B cell (primary cell): Measurements from ENCODE around the gene PDP2. TPM values are rescaled to one million over a fixed set of nuclear protein-coding genes. Genes with fewer than 3 reads are reported as not detected.

Experiments
- ATAC-seq: fragments of 200-7000 bp; cut with Tn5 transposase; one replicate; pipeline ENCODE4 v1.10.0; 2021; ENCODE audit warnings: low read depth, mild to moderate bottlenecking, moderate number of reproducible peaks, moderate library complexity
- CTCF ChIA-PET: fragments of 350-600 bp; sonication (Branson Sonifier 250); formaldehyde crosslinking; loops from one replicate; lab custom pipeline; 2021; ENCODE audit warnings: antibody characterized with exemption, inconsistent platforms; lab: Charles Lee
- POLR2A ChIA-PET: fragments of 350-600 bp; sonication (Branson Sonifier 250); formaldehyde crosslinking; loops from one replicate; lab custom pipeline; 2021; ENCODE audit warnings: antibody characterized with exemption; lab: Charles Lee
- DNase-seq: peaks from one replicate; pipeline ENCODE4 v3.0.0; 2013
- H2AFZ ChIP-seq: 2 replicates; pipeline ENCODE4 v1.6.1; 2012; ENCODE audit warnings: mild to moderate bottlenecking, low read depth, low read length; ENCODE audit not compliant: insufficient read depth, poor library complexity, severe bottlenecking
- H3K27ac ChIP-seq, 2 donors: 1 replicate in 1 of 2; 2 replicates in 1 of 2; pipeline ENCODE4 v1.5.1; 2012 to 2013; ENCODE audit warnings: low read length in 2 of 2, mild to moderate bottlenecking in 2 of 2, moderate library complexity in 1 of 2
- H3K27me3 ChIP-seq, 4 experiments: fragments of 200-600 bp in 1 of 4; sonication (generic) in 1 of 4; replicated peaks in 1 of 4; 1 replicate in 2 of 4; 2 replicates in 2 of 4; pipeline versions ENCODE4 v1.6.1 to v1.7.0; 2013 to 2016; ENCODE audit warnings: low read length in 3 of 4, mild to moderate bottlenecking in 2 of 4, mixed read lengths in 1 of 4, moderate library complexity in 1 of 4; ENCODE audit not compliant: insufficient read depth in 4 of 4, control insufficient read depth in 3 of 4; ENCODE audit errors: control extremely low read depth in 1 of 4
- H3K36me3 ChIP-seq, 2 experiments: replicated peaks in 1 of 2; 1 replicate in 1 of 2; 2 replicates in 1 of 2; pipeline versions ENCODE4 v1.6.1 to v1.7.1; 2013; ENCODE audit warnings: low read length in 1 of 2; ENCODE audit not compliant: insufficient read depth in 2 of 2, control insufficient read depth in 1 of 2; ENCODE audit errors: control extremely low read depth in 1 of 2, extremely low read depth in 1 of 2
- H3K4me1 ChIP-seq, 2 donors: fragments of 200-600 bp in 1 of 2; sonication (generic) in 1 of 2; 1 replicate in 1 of 2; 2 replicates in 1 of 2; pipeline versions ENCODE4 v1.5.1 to v1.6.1; 2013 to 2017; ENCODE audit warnings: low read length in 2 of 2; ENCODE audit not compliant: control insufficient read depth in 2 of 2, insufficient read depth in 2 of 2
- H3K4me2 ChIP-seq: replicated peaks from 2 replicates; pipeline ENCODE3; 2012; ENCODE audit warnings: mild to moderate bottlenecking, low read depth, low read length; ENCODE audit not compliant: poor library complexity, severe bottlenecking
- H3K4me3 ChIP-seq, 5 experiments: fragments of 200-600 bp in 1 of 5; sonication (generic) in 1 of 5; 1 replicate in 3 of 5; 2 replicates in 2 of 5; pipeline versions ENCODE4 v1.5.1 to v1.7.0; 2011 to 2016; ENCODE audit warnings: low read length in 4 of 5, mild to moderate bottlenecking in 4 of 5, low read depth in 2 of 5, control low read depth in 1 of 5, moderate library complexity in 1 of 5; ENCODE audit not compliant: insufficient read depth in 1 of 5; ENCODE audit errors: control extremely low read depth in 1 of 5, extremely low read depth in 1 of 5
- H3K79me2 ChIP-seq: fragments of 200-600 bp; sonication (generic); one replicate; pipeline ENCODE4 v1.6.0; 2016; ENCODE audit warnings: low read length; ENCODE audit not compliant: control insufficient read depth, insufficient read depth
- H3K9ac ChIP-seq: fragments of 200-600 bp; sonication (generic); 2 replicates; pipeline ENCODE4 v1.6.1; 2017; ENCODE audit warnings: mild to moderate bottlenecking, low read length, moderate library complexity
- H3K9me3 ChIP-seq, 3 donors: one replicate each; pipeline versions ENCODE4 v1.6.1 to v1.7.1; 2013; ENCODE audit warnings: low read length in 2 of 3; ENCODE audit not compliant: control insufficient read depth in 2 of 3, insufficient read depth in 1 of 3; ENCODE audit errors: control extremely low read depth in 1 of 3
- H4K20me1 ChIP-seq: 2 replicates; pipeline ENCODE4 v1.6.0; 2012; ENCODE audit warnings: mild to moderate bottlenecking, low read length; ENCODE audit not compliant: insufficient read depth, control insufficient read depth, poor library complexity, severe bottlenecking
- H3K27ac Mint-ChIP-seq: one replicate; pipeline ENCODE4 v1.8.0; 2021; ENCODE audit warnings: mixed read lengths
- H3K27me3 Mint-ChIP-seq: one replicate; pipeline ENCODE4 v1.8.0; 2021; ENCODE audit warnings: mixed read lengths
- H3K4me1 Mint-ChIP-seq: one replicate; pipeline ENCODE4 v1.8.0; 2021; ENCODE audit warnings: mixed read lengths
- H3K4me3 Mint-ChIP-seq: one replicate; pipeline ENCODE4 v1.8.0; 2021; ENCODE audit warnings: mixed read lengths
- H3K9me3 Mint-ChIP-seq: one replicate; pipeline ENCODE4 v1.8.0; 2022; ENCODE audit warnings: mixed read lengths; ENCODE audit not compliant: insufficient read depth
- CTCF ChIP-seq: fragments of 200-600 bp; IDR thresholded peaks from one replicate; pipeline ENCODE4 v1.8.0; 2022; ENCODE audit warnings: antibody characterized with exemption, mild to moderate bottlenecking
- EZH2 ChIP-seq: IDR thresholded peaks from 2 replicates; pipeline ENCODE4 v1.6.1; 2012; ENCODE audit warnings: borderline replicate concordance, low read depth, mild to moderate bottlenecking, moderate library complexity, low read length; ENCODE audit not compliant: insufficient read depth, poor library complexity, severe bottlenecking
- WGBS: methylation state at CpG from one replicate; pipeline ENCODE4 v1.1.5; 2013; ENCODE audit warnings: missing lambda C conversion rate; ENCODE audit not compliant: insufficient coverage; 5-methylcytosine and 5-hydroxymethylcytosine counted together
- intact Hi-C: fragments of 100-400 bp; cut with micrococcal nuclease; formaldehyde crosslinking; loops from one replicate; pipeline ENCODE4 v1.10.0; 2022
- polyA plus RNA-seq: library from polyadenylated mRNA; depleted of rRNA; stranded (reverse); fragments of >200 nt; gene quantifications from 2 replicates; pipeline ENCODE4 v1.2.3, GENCODE V29; 2012
- total RNA-seq, 2 donors: library from RNA; stranded (reverse); fragments of 120-200 nt in 1 of 2; gene quantifications; 1 replicate in 1 of 2; 2 replicates in 1 of 2; pipeline versions ENCODE4 v1.2.3 to v1.2.4, GENCODE V29; 2013 to 2022

PDP2 gene
- total and polyA plus RNA-seq, 2 donors (not counting 1 experiment from before 2014, with no cell fraction given), result 1.9 to 18.7 TPM

GRCh38 chr16:66923247-66923731, 43.0 kb downstream of the PDP2 start:
- H3K9me3 ChIP-seq, result peaks cover 0 to 8% (median 0%) of the 10 kb centered on the region in 3 donors
- H3K4me3 Mint-ChIP-seq, result no peak overlapping the region
- H3K4me3 ChIP-seq, result no peak overlapping the region
- no peaks in the 10 kb centered on the region for H3K79me2 ChIP-seq
- peaks cover 0 to 46% (median 14%) of the 10 kb centered on the region in 4 experiments for H3K27me3 ChIP-seq
- H3K4me1 ChIP-seq, result peaks cover 11 to 12% of the 10 kb centered on the region in 2 donors
- ChIA-PET CTCF (no interaction called here), POLR2A (no interaction called here)
- no peak overlapping the region for H3K27ac ChIP-seq
- WGBS, result 45% methylated on average over 18 of the region's 18 CpGs
- no peaks in the 10 kb centered on the region for H4K20me1 ChIP-seq
- no peaks in the 10 kb centered on the region for H3K9me3 Mint-ChIP-seq
- H3K4me2 ChIP-seq, result no peak overlapping the region
- no peak overlapping the region for H3K27ac Mint-ChIP-seq
- peaks cover 12% of the 10 kb centered on the region for H3K4me1 Mint-ChIP-seq
- no peak overlapping the region for H3K9ac ChIP-seq
- peaks cover 37% of the 10 kb centered on the region for H3K27me3 Mint-ChIP-seq
- ATAC-seq (no peak), DNase-seq (no peak)
- H2AFZ ChIP-seq, result no peak overlapping the region
- intact Hi-C loops, result no loop called here
- H3K36me3 ChIP-seq, result no peaks in the 10 kb centered on the region
- TF ChIP-seq CTCF, result no peak

GRCh38 chr16:66923866-66924265, 43.6 kb downstream of the PDP2 start:
- H3K27me3 Mint-ChIP-seq, result peaks cover 37% of the 10 kb centered on the region
- 56% methylated on average over 3 of the region's 3 CpGs for WGBS
- ATAC-seq, result no peak
- H3K4me3 ChIP-seq, result no peak overlapping the region
- intact Hi-C loops, result no loop called here
- no peak overlapping the region for H3K4me2 ChIP-seq
- TF ChIP-seq CTCF, result no peak
- no peak for TF ChIP-seq EZH2
- H3K27ac Mint-ChIP-seq, result no peak overlapping the region
- no peaks in the 10 kb centered on the region for H4K20me1 ChIP-seq
- H3K27ac ChIP-seq, result no peak overlapping the region
- H3K4me1 ChIP-seq, result peaks cover 11 to 12% of the 10 kb centered on the region in 2 donors
- ChIA-PET CTCF (no interaction called here), POLR2A (no interaction called here)
- peaks cover 0 to 2% of the 10 kb centered on the region in 2 experiments for H3K36me3 ChIP-seq
- no peaks in the 10 kb centered on the region for H3K9me3 Mint-ChIP-seq
- DNase-seq, result no peak
- H3K79me2 ChIP-seq, result no peaks in the 10 kb centered on the region
- peaks cover 0 to 8% (median 0%) of the 10 kb centered on the region in 3 donors for H3K9me3 ChIP-seq
- peaks cover 0 to 46% (median 14%) of the 10 kb centered on the region in 4 experiments for H3K27me3 ChIP-seq
- no peak overlapping the region for H3K9ac ChIP-seq
- H3K4me3 Mint-ChIP-seq, result no peak overlapping the region
- peaks cover 12% of the 10 kb centered on the region for H3K4me1 Mint-ChIP-seq
- no peak overlapping the region for H2AFZ ChIP-seq
